GM19043 (cell line): ENCODE results near the gene RUNX1.
"Not testable (repeated sequence)": the region's sequence is repeated elsewhere in the genome, so short reads cannot be mapped to it uniquely, and the experiment has no call there.

ENCODE experiments used
- ATAC-seq: cut with Tn5 transposase; IDR thresholded peaks from one replicate; pipeline ENCODE4 v1.9.1; 2021; ENCODE audit warnings: low read depth; ENCODE audit not compliant: unreplicated experiment

The RUNX1 gene

DNA sequence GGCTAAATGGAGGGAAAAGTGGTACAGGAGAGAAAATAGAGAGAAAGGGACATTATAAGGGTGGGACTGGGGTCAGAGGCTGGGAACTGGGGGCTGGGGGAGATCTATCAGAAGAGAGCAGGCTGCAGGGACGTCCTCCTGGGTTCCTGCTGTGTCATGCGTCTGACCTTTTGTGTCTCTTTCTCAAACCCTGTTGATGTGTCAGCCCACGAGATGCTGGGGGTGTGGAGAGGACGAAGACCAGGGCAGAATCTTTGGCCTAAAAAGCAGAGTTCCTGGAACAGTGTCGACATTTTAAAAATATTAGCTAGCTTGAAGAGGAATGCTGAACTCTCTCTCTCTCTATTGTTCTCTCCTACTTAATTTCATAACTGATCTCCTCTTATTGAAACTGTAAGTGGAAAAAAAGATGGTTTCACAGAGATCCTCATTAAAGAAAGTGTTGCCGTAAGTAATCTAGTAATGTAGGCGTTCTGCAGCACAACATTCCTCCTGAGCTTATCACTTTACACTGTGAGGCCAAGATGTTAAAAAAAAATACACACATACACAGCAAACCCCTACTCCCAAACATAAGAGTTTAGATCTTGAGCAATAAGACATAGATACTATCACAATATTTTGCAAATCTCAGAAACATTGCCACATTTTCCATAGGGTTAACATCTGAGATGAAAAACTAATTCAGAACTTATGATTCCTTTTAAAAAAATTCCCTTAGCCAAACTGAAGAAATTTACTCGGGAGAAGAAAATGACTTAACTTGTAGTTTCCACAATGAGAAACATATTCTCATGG is 52.6 kb downstream of the RUNX1 start:
- no peak for ATAC-seq

DNA sequence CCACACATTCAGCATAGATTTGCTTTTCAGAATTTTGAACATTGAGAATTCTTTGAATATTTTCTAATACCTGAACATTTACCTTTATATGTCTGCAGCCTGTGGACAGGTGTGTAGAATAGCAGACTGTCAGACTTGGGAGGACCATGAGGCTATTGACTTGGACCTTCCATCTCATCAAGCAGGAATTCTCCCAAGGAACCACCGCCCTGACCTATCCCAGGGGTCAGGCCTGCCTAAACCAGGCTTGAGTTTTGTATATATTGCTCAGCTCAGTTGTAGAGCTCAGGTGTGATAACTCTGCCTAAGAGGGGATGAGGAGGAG is 53.2 kb downstream of the RUNX1 start:
- ATAC-seq: no peak

DNA sequence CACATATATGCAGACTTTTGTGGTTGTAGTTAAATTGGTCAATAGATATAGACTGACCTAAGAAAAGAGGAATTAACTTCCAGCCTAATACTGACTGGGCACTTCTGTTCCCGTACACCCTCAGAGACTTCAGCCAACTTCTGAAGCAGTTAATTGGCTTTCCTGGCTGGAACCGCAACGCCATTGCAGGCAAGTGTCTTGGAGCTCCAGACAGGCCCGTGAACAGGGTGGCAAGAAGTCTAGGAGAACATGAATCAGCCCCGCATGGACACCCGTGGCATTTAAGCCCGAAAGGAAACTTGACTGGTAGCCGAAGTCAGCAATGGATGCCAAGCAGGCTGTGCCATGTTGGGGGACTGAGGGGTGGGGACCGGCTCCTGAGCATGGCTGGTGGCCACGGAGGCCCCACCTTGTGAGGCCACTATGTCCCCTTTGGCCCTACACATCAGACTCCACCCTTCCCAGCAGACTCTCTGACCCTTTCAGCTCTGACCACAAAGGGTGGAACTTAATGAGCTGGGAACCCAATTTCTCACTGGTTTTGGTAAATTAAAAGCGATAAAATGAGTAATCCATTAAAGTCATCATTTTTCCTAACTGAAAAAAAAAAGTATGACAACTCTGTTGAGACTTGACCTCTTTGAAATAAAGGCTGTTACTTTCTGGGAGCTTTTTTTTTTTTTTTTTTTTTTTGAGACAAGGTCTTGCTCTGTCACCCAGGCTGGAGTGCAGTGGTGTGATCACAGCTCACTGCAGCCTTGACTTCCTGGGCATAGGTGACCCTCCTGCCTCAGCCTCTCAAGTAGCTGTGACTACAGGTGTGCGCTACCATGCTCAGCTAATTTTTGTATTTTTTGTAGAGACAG is 54.1 kb downstream of the RUNX1 start:
- ATAC-seq: no peak

- ATAC-seq: not testable (repeated sequence)
These were observed 55.6 kb downstream of the RUNX1 start for GRCh38 chr21:34993521-34993921.

DNA sequence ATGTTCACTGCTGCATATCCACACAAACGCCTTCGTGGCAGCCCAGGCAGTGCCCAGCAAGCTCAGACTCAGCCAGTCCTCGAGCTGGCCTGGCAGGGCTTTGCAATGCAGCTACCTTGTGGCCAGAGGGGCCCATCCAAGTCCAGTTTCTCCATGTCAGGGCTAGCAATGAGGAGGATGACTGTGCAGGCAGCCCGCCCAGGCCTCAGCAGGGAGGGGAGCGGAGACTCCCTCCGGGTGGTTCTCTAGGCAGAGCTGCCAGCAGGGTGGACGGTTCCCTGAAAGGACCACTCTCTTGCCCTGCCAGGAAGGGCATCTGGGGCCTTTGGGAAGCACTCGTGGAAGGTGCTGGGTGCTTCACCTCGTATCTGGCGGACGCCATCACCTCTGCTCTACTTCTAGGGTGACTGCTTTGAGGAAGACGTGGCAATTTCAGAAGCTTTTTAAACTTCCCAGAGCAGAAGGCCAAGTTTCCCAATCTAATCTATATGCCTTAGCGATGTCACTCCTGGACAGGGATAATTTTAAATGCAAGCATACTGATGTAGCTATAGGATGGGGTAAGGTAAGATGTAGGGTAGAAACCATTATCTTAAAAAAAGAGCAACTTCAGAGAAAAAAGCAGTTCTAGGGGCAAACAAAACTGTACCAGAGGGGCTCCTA is 56.2 kb downstream of the RUNX1 start:
- no peak for ATAC-seq

- ATAC-seq: no peak
These were observed 56.9 kb downstream of the RUNX1 start for GRCh38 chr21:34992180-34992579.

- no peak for ATAC-seq
These were observed 57.6 kb downstream of the RUNX1 start for GRCh38 chr21:34991366-34991957.

- no peak for ATAC-seq
These were observed 58.3 kb downstream of the RUNX1 start for GRCh38 chr21:34990842-34991241.

DNA sequence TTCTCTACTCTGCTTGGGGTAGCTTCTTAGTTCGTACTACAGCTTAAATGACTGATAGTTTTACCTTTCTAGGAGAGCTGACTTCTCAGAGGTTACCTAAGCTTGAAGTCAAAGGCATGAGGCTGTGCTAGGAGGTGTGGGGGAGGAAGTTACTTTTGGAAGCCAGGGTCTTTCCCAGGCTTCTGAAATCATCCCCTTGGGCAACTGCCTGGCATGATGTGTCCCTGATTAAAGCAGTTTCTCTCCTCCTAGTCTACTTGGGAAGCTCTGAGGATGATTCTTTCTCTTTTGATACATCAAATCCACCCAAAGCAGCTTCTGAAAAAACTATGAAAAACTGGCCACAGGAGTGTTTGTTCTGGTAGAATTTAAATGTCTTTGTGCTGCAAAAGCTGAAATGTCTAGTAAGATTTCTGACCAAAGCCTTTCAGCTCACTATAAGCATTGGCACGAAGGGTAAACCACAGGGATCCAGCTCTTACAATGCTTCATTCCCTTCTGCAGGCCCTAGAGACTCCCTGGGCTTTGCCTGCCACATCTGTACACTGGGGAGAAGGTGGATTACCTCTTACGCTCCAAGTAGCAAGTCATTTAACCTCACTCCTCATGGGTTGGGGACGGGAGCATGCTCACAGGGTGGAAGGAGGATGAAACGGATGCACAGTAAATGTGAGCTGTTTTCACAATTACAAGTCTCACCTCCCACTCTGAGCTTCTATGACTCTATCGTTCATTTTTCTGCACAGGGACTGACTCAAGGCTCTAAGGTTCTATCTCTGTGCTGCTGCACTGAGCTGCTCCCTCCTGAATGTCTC is 59.6 kb downstream of the RUNX1 start:
- ATAC-seq: no peak

DNA sequence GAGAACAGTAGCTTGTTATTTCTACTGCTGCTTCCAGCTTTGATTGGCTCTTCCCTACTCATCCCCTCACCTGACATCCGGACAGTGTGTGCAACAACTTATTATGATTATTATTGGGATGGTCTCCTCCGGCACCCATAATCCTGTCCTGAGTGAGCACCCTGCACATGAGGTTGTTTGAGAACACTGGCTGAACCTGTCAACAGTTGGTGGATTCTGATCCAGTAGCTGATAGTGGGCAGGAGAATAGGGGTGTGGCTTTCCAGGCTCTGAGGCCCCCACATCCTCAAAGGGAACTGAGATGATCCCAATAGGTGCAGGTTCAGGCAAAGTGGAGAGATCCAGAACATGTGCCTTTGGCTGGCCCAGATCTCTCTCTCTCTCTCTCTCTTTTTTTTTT is 60.5 kb downstream of the RUNX1 start:
- ATAC-seq: no peak

GRCh38 chr21:34988139-34988538 is 61.0 kb downstream of the RUNX1 start:
- ATAC-seq: no peak

DNA sequence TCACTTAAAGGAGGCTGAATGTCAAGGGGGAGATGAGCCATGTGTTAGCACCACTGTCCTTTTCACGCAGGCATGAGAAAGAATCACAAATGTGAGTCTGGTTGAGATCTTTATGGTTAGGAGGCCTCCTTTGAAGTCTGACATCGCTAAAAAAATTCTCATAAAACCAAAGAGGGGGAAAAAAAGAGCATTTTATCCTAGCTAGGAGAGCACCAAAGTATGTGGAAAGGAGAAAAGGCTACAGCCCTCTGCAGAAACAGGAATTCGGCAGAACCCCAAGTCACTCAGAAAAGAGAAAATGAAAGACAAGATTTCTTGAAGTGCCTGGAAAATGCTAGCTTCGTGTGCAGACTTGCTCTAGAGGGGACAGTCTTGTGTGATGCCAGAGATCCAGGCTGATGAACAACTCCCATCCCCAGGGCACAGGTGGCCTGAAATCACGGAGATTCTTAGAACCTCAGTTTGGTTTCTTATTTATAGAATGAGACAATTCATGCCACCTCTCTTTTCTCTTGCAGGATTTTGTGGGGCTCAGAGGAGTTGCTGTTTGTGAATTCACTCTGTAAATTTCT is 61.5 kb downstream of the RUNX1 start:
- no peak for ATAC-seq

DNA sequence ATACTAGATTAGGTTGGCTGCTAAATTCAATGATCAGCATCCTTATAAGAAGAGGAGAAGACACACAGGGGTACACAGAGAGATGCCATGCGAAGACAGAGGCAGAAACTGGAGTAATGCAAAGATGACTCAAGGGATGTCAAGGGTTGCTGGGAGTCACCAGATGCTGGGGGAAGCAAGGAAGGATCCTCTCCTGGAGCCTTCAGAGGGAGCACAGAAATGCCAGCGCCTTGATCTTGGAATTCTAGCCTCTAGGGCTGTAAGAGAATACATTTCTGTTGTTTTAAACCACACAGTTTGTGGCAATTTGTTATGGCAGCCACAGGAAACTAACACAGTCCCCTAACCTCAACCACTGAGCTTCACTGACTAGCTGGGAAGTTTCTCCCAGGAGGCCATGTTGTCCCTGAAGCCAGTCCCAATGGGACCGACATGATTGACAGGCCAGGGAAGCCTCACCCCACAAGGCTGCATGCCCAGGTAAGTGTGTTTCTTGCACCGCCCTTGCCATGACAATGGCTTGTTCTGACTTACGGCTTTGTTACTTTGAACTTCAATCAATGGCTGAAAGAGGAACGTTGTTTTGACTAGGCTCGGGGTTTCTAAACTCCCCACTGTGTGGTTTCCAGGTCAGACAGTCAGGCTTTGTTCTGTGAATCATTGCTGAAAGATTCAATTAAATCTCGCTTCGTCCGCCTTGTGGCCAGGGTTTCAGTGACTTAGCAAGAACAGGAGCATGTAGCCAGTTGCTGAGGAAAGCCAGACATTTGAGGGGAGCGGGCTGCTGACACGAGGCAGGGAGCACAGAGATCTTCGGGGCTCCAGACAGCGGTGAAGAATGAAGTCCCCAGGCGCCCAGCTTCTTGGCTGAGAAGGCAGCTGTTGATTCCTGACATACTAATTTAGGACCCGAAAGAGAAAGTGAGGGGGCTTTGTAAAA is 62.3 kb downstream of the RUNX1 start:
- peak; percentile 69 for ATAC-seq

- no peak for ATAC-seq
These were observed 64.6 kb downstream of the RUNX1 start for GRCh38 chr21:34984356-34985058.

DNA sequence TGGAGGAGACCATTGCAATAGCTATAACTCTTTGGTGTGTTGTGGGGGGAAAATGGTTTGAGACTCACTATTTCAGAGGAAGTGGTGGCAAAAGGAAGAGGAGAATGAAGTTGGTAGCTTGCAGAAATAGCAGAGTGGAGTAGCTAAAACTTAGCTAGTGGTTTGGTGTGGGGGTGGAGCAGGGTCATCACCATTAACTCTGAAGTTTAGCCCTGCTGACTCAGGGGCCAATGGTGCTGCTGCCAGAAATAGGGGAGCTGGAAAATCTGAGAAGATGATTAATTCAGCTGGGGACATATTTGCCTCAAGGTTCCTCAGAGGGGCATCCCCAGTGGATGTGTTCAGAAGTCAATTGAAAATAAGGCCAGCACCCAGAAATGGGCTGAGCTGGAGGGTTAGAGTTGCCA is 65.4 kb downstream of the RUNX1 start:
- no peak for ATAC-seq

GRCh38 chr21:34981791-34982190 is 67.3 kb downstream of the RUNX1 start:
- ATAC-seq: no peak

GRCh38 chr21:34980423-34981115 is 68.5 kb downstream of the RUNX1 start:
- ATAC-seq: no peak

GRCh38 chr21:34979383-34979782 is 69.7 kb downstream of the RUNX1 start:
- ATAC-seq: no peak
